DMS53 (cell line): ENCODE data around the gene CERS5.
A peak's percentile ranks its signal among the peaks of the same experiment; 100 is the strongest.
"Not testable (repeated sequence)": the region's sequence is repeated elsewhere in the genome, so short reads cannot be mapped to it uniquely, and the experiment has no call there.

Experiments
- DNase-seq: peaks from one replicate; lab custom pipeline; 2025; lab: John Stamatoyannopoulos, UW

CERS5 gene

DNA sequence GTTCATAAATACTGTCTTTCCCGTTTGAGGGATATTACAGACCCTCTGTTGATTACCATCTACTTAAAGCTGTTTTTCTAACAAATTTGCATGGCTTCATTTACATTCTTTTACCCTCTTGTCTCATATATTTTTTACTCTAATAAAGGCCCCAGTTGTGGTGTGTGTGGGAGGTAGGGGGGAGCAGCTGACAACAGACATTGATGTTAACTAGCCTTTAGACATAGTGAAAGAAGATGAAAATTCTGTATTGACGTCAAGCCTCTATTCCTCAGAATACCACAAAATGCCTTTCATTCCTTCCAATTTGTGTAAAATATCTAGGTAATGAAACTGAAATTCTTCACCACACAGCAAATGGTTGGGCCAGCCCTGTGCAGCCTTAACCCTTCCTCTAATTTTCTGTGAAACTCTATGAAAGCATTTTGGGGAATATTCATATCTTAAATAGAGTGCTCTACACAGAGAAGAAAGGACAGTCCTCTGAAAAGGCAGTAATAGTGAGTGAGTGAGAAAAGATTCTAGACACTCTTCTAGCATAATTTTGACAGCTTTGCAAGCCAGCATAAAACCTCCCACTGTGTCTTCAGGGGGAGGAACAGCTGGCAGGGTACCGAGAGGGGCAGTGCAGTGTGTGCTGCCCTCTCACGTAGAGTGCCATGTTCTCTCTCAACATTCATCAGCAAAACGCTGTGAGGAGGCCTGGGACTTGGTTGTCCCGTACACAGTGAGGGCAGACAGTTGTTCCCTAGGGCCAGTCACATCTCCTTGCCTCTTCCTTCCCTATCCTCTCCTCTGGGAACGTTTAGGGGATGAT, 20.1 kb upstream of the CERS5 start:
- no peak for DNase-seq

DNA sequence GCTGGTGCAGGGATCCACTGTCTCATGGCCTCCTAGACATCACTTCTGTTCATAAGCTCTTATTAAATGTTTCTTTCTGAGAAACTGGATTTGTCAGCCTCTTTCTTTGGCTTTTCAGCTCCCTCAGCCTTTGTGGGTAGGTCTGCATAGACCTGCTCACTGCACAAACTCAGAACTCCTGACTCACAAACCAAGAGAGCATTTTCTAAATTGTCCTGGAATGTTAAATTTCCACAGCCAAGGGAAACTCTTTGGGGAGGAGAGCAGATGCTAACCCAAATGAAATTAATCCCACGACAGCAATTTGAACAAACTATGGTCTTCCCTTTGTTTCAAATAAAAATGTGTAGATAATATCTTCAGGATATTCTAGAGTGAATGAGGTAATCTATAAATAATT, 19.5 kb upstream of the CERS5 start:
- no peak for DNase-seq

GRCh38 chr12:50185970-50186663, 18.9 kb upstream of the CERS5 start:
- no peak for DNase-seq

DNA sequence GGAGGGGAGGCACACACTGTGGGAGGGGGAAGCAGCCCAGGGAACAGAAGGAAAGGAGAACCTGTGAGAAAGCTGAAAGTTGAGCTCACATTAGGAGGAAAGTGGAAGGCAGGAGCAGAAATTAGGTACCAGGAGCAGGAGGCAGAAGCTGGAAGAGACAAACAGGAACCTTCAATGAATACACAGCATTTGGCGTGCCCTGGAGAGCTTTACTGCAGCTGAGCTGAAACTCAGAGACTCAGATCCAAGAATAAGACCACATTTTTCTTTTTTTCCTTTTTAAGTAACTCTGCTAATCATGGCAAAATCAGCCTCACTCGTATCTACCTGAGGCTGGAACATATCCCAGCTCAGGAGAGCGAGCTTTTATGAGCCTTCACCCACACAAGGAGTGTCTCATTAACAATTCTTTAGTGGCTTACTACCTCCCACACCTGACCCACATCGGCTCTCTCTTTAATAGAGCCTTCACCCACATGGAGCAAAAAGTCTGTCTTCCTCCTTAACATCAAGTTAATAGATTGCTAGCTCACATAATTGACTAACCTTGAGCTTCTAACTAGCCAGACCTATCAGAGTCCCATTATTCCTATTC, 18.2 kb upstream of the CERS5 start:
- DNase-seq = no peak

- DNase-seq = no peak
Measured at GRCh38 chr12:50184261-50184660, 17.1 kb upstream of the CERS5 start.

- DNase-seq = peak; percentile 21
Measured at GRCh38 chr12:50182461-50182860, 15.3 kb upstream of the CERS5 start.

- no peak for DNase-seq
Measured at GRCh38 chr12:50181691-50182090, 14.5 kb upstream of the CERS5 start.

- DNase-seq = no peak
Measured at GRCh38 chr12:50175716-50176026, 8.5 kb upstream of the CERS5 start.

DNA sequence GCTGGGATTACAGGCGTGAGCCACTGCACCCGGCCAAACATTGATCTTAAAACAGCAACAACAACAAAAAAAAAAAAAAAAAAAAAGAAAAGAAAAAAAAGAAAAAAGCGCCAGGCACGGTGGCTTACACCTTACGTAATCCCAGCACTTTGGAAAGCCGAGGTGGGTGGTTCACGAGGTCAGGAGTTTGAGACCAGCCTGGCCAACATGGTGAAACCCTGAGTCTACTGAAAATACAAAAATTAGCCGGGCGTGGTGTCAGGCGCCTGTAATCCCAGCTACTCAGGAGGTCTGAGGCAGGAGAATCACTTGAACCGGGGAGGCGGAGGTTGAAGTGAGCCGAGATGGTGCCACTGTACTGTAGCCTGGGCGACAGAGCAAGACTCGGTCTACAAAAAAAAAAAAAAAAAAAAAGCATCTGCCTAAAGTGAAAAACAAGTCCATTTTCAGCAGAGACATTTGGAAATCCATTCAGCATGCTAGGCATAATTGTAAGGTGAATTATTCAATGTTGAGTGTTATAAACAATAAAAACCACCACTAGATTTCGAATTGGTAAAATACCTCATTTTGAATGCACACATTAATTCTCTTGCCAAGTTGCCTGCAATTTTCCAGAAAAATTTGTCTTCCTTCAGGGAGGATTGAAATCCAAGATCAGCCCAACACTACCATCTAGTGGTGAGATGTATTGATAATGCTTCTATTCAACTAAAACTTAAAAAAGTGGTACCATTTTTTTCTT, 8.0 kb upstream of the CERS5 start:
- DNase-seq = peak; percentile 83

DNA sequence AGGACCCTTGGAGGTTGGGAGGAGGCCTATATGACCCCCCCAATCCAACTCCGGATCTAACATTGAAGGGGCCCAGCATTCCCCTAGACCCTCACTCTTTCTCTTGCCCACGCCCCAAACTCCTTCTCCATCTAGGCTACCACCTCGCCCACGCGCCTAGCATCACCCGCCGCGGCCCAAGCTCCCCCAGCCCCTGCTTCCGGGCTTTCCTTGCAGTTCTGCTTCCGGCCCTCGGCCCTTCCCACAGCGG, 445 bp downstream of the CERS5 start:
- DNase-seq = no peak

DNA sequence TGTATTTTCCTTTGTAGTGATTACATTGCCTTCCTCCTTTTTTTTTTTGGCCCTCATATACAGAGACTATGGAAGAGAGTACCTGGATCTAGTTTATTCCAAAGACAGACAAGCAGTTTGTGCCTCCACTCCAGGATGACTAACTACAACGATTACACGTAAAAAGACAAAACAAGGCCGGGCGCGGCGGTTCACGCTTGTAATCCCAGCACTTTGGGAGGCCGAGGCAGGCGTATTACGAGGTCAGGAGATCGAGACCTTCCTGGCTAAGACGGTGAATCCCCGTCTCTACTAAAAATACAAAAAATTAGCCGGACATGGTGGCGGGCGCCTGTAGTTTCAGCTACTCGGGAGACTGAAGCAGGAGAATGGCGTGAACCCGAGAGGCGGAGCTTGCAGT, 2.2 kb downstream of the CERS5 start:
- no peak for DNase-seq

- DNase-seq = no peak
Measured at GRCh38 chr12:50162230-50162629, 4.9 kb downstream of the CERS5 start.

- DNase-seq = no peak
Measured at GRCh38 chr12:50160643-50161042, 6.5 kb downstream of the CERS5 start.

DNA sequence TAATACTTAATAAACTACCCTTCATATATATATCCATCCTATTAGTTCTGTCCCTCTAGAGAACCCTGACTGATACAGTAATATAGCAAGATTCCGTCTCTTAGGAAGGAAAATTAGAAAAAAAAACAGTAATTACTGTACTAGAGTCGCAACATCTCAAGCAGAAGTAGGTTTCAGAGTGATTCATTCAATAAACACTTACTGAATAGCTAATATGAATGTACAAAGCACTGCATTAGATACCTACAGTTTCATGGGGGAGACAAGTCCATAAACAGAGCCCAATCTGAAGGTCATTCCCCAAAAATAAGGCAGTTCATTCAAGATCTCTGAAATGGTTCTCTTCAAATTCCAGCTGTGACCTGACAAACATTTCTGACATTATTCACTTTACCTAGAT, 9.9 kb downstream of the CERS5 start:
- DNase-seq = peak; percentile 8

DNA sequence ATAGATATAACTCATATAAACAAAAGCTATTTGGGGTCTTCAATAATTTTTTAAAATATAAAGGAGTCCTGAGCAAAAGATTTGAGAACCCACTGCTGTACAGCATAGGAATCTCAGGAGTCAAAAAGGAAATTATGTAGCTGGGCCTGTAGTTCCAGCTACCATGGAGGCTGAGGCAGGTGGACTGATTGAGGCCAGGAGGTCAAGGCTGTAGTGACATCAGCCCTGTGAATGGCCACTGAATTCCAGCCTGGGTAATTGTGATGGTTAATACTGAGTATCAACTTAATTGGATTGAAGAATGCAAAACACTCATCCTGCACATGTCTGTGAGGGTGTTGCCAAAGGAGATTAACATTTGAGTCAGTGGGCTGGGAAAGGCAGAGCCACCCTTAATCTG, 10.5 kb downstream of the CERS5 start:
- no peak for DNase-seq

DNA sequence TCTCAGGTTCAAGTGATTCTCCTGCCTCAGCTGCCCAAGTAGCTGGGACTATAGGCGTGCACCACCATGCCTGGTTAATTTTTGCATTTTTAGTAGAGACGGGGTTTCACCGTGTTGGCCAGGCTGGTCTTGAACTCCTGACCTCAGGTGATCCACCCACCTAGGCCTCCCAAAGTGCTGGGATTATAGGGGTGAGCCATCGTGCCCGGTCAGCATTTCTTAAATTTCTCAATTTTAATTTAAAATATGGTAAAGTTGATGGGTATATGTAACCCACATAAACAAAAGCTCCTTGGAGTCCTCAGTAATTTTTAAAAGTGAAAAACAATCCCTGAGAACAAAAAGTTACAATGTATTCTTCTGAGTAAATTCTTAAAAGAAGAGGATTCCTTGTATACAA, 12.2 kb downstream of the CERS5 start:
- DNase-seq = not testable (repeated sequence)

DNA sequence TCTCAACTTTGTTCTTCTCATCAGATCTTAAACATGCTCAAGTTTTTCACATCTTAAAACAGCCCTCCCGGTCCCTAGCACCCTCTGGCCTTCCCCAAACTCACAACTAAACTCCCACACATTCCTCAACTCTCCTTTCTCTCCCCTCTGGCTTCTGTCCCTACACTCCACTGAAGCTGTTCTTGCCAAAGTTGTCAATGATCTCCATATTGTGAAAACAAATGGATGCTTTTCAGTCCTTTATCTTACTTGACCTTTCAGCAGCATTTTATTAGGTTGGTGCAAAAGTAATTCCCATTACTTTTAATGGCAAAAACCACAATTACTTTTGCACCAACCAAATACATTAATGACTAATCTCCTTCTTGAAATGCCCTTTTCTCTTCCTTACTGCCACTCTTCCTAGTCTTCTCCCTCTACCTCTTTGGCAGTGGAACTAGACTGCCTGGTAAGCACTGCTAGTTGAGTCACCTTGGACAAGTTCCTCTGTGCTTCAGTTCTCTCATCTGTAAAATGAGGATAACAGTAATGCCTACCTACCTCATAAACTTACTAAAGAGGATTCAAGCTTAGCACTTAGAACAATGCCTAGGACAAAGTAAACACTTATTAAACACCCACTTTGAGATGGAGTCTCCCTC, 16.0 kb downstream of the CERS5 start:
- no peak for DNase-seq

DNA sequence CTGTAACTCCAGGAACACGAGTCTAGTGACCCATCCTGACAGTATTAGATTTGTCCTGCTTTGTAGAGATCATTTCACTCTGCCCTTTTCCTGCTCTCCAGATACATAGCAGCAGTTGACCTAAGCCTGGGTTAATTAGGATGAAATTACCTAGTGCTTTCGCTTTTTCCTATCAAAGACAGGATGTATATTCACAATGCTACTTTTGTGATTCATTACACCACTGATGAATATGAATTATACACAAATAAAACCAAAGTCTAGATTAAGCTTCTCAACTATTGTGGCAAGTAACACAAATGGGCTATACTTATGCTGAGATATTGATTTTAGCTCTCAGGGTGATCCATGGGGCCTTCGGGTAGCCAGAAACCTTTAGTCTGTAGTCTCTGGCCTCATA, 17.9 kb downstream of the CERS5 start:
- no peak for DNase-seq

GRCh38 chr12:50148011-50148410, 19.2 kb downstream of the CERS5 start:
- DNase-seq = not testable (repeated sequence)

- DNase-seq = no peak
Measured at GRCh38 chr12:50147281-50147680, 19.9 kb downstream of the CERS5 start.

- DNase-seq = no peak
Measured at GRCh38 chr12:50145439-50145838, 21.7 kb downstream of the CERS5 start.

DNA sequence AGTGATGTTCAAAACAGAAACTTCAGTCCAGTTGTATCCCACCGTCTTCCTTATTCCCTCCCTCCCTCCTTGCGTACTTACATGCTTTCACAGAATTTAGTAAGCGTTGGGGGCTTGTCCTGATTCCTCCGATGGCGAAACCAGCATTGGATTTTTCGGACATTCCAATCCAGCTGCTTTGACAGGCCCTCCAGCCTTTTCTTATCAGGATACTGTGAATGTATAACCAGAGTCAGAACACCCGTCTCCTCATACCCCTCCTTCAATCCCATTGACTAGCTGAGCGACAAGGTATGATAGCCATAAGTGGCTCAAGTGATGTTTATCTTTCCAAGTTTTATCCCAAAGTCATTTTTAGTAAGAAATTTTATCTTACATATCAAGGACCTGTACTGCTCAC, 24.2 kb downstream of the CERS5 start:
- DNase-seq = no peak
